ENCODE results near the gene C9orf50. TPM values are rescaled to one million over a fixed set of nuclear protein-coding genes. Genes with fewer than 3 reads are reported as not detected.

Gene C9orf50
- total and polyA plus RNA-seq, 2 donors (not counting 1 experiment from before 2014, with no cell fraction given): not detected

- H3K4me2 ChIP-seq (replicated peaks; ENCODE audit: low read depth, low read length, poor library complexity, severe bottlenecking): no peak overlapping the region
- H2AFZ ChIP-seq (ENCODE audit: insufficient read depth, low read depth, low read length, poor library complexity, severe bottlenecking): no peak overlapping the region
- ATAC-seq (ENCODE audit: low read depth) (no peak), DNase-seq (no peak)
- no peak overlapping the region for H3K4me3 ChIP-seq (ENCODE audit: control extremely low read depth in 1 of 5, extremely low read depth in 1 of 5, insufficient read depth in 1 of 5, low read depth in 2 of 5, low read length in 4 of 5)
- intact Hi-C loops (cut with micrococcal nuclease): no loop called here
- POLR2A ChIA-PET: no interaction called here
- no peaks in the 10 kb centered on the region for H3K36me3 ChIP-seq (replicated peaks in 1 of 2; ENCODE audit: control extremely low read depth in 1 of 2, control insufficient read depth in 1 of 2, extremely low read depth in 1 of 2, insufficient read depth in 2 of 2, low read length in 1 of 2)
- Mint-ChIP-seq H3K27ac (no peak overlapping the region), H3K4me3 (peak overlapping the region; percentile 19), H3K4me1 (peaks cover 12% of the 10 kb centered on the region), H3K27me3 (peaks cover 38% of the 10 kb centered on the region), H3K9me3 (ENCODE audit: insufficient read depth) (no peaks in the 10 kb centered on the region)
- CTCF ChIA-PET: interaction anchor here (0.5 to 2.9 kb wide), 5 partner anchors 10 to 431 kb away, joined by 3 to 7 read pairs (median 3); no protein-coding TSS in a partner anchor
- TF ChIP-seq EZH2 (IDR thresholded peaks at IDR 0.05; ENCODE audit: borderline replicate concordance, insufficient read depth, low read depth, low read length, poor library complexity, severe bottlenecking): no peak
- TF ChIP-seq CTCF (IDR thresholded peaks at IDR 0.05): no peak
- peaks cover 0 to 38% (median 11%) of the 10 kb centered on the region in 4 experiments for H3K27me3 ChIP-seq (replicated peaks in 1 of 4; ENCODE audit: control extremely low read depth in 1 of 4, control insufficient read depth in 3 of 4, insufficient read depth in 4 of 4, low read length in 3 of 4)
- no peaks in the 10 kb centered on the region for H4K20me1 ChIP-seq (ENCODE audit: control insufficient read depth, insufficient read depth, low read length, poor library complexity, severe bottlenecking)
- WGBS (ENCODE audit: insufficient coverage): 30% methylated on average over 2 of the region's 14 CpGs
- no peak overlapping the region for H3K9ac ChIP-seq (ENCODE audit: low read length)
- peaks cover 0 to 7% (median 0%) of the 10 kb centered on the region in 3 donors for H3K9me3 ChIP-seq (ENCODE audit: control extremely low read depth in 1 of 3, control insufficient read depth in 2 of 3, insufficient read depth in 1 of 3, low read length in 2 of 3)
- no peaks in the 10 kb centered on the region for H3K79me2 ChIP-seq (ENCODE audit: control insufficient read depth, insufficient read depth, low read length)
- H3K27ac ChIP-seq (ENCODE audit: low read length in 2 of 2): no peak overlapping the region
- peaks cover 15 to 18% of the 10 kb centered on the region in 2 donors for H3K4me1 ChIP-seq (ENCODE audit: control insufficient read depth in 2 of 2, insufficient read depth in 2 of 2, low read length in 2 of 2)
These were observed 50.2 kb downstream of the C9orf50 start for GRCh38 chr9:129570450-129571297.

Data from B cell (primary cell).